Left cardiac atrium (tissue), 2 donors: ENCODE data around the gene ETDB. TPM values are rescaled to one million over a fixed set of nuclear protein-coding genes. Genes with fewer than 3 reads are reported as not detected.

Experiments
- total RNA-seq, 2 donors: library from RNA; stranded (reverse); fragmentation: NEBNext Ultra II Directional; extraction: Animal tissue kit (Norgen Biotek cat#: 25700); gene quantifications; one replicate each; pipeline ENCODE4 v1.2.1, GENCODE V29; 2021
- donor health status: DM: no; HTN: yes; CAD: no; lungs with severe emphysema.
- donor health status: DM: yes; HTN: yes; CAD: no.

The ETDB gene
- total RNA-seq, 2 donors from 2014 or later: not detected

Other genes with a start within 250 kb of the ETDB start
- 10 to 100 TPM; 12.1 to 17.5 TPM for gene MOSPD1, start 205.3 kb downstream of the ETDB start, total RNA-seq
- 1 to 10 TPM; 6.2 to 6.9 TPM for gene SMIM10, start 129.5 kb downstream of the ETDB start, total RNA-seq
- gene RTL8B, start 98.0 kb downstream of the ETDB start, total RNA-seq: 10 to 100 TPM; 10.8 to 14.2 TPM
- gene RTL8C, start 88.2 kb downstream of the ETDB start, total RNA-seq: 100 to 1,000 TPM; 195 to 218 TPM
- 10 to 100 TPM; 31.0 to 34.9 TPM for gene RTL8A, start 68.4 kb downstream of the ETDB start, total RNA-seq
- 1 to 10 TPM; 6.7 to 7.8 TPM for gene SMIM10L2B, start 21.8 kb downstream of the ETDB start, total RNA-seq
- gene CT55, start 50.9 kb upstream of the ETDB start, total RNA-seq: not detected
- gene ETDA, start 131.5 kb upstream of the ETDB start, total RNA-seq: not detected
- not detected for gene ETDC, start 189.0 kb upstream of the ETDB start, total RNA-seq
- gene ZNF75D, start 223.6 kb upstream of the ETDB start, total RNA-seq: 1 to 10 TPM; 4.5 to 6.8 TPM
- 1 to 10 TPM; 6.0 to 7.0 TPM for gene ZNF449, start 224.3 kb upstream of the ETDB start, total RNA-seq